Measurements from ENCODE around the gene PIGR.

Gene PIGR

GRCh38 chr1:206880314-206880713 is 66.0 kb downstream of the PIGR start:
- DNase-seq (ENCODE audit: low read depth, low spot score), result no peak
- H3K4me3 ChIP-seq (ENCODE audit: low read depth, low read length), result no peak overlapping the region
- ChIA-PET CTCF (interaction anchor here (0.7 to 2.1 kb wide), 5 partner anchors 15 to 71 kb away, joined by 3 to 8 read pairs (median 6); partner anchors contain the start of gene IL20), POLR2A (no interaction called here)
- TF ChIP-seq CTCF (IDR thresholded peaks at IDR 0.05; ENCODE audit: insufficient read depth, low read length, missing control alignments), result no peak

All from AG04449 (cell line).